Mucosa of rectum (tissue), 2 donors: Measurements from ENCODE around the gene PCSK9.

ENCODE experiments used
- H3K27ac ChIP-seq, 2 donors: one replicate each; pipeline ENCODE4 v1.7.0; 2013; ENCODE audit warnings: inconsistent platforms in 2 of 2, low read depth in 2 of 2, low read length in 2 of 2
- H3K27me3 ChIP-seq, 2 donors: one replicate each; pipeline ENCODE4 v1.7.0; 2013; ENCODE audit warnings: low read length in 2 of 2; ENCODE audit not compliant: control insufficient read depth in 2 of 2, insufficient read depth in 2 of 2
- H3K36me3 ChIP-seq, 2 donors: one replicate each; pipeline ENCODE4 v1.7.0; 2013; ENCODE audit warnings: low read length in 2 of 2; ENCODE audit not compliant: control insufficient read depth in 2 of 2, insufficient read depth in 2 of 2
- H3K4me1 ChIP-seq, 2 donors: one replicate each; pipeline ENCODE4 v1.7.0; 2013; ENCODE audit warnings: low read length in 2 of 2, mild to moderate bottlenecking in 1 of 2; ENCODE audit not compliant: control insufficient read depth in 2 of 2, insufficient read depth in 2 of 2
- H3K4me3 ChIP-seq, 2 donors: one replicate each; pipeline ENCODE4 v1.7.0; 2013; ENCODE audit warnings: low read length in 2 of 2
- H3K9ac ChIP-seq, 2 donors: one replicate each; pipeline ENCODE4 v1.7.0; 2013; ENCODE audit warnings: low read length in 2 of 2, low read depth in 1 of 2, mild to moderate bottlenecking in 1 of 2
- H3K9me3 ChIP-seq, 2 donors: one replicate each; pipeline ENCODE4 v1.7.0; 2013; ENCODE audit warnings: low read length in 2 of 2; ENCODE audit not compliant: control insufficient read depth in 2 of 2
- donor health status: healthy.
- donor health status: Normal muscosa, but diverticular disease.

Gene PCSK9

GRCh38 chr1:55057270-55057955 is 18.1 kb downstream of the PCSK9 start:
- no peaks in the 10 kb centered on the region for H3K4me1 ChIP-seq
- H3K9ac ChIP-seq, result no peak overlapping the region
- peaks cover 0 to 2% of the 10 kb centered on the region in 2 donors for H3K27me3 ChIP-seq
- H3K27ac ChIP-seq, result no peak overlapping the region
- H3K4me3 ChIP-seq, result no peak overlapping the region
- H3K9me3 ChIP-seq, result no peaks in the 10 kb centered on the region
- H3K36me3 ChIP-seq, result peaks cover 3 to 4% of the 10 kb centered on the region in 2 donors

- Histone ChIP-seq H3K36me3 (peaks cover 3 to 4% of the 10 kb centered on the region in 2 donors), H3K27me3 (peaks cover 0 to 2% of the 10 kb centered on the region in 2 donors), H3K9ac (no peak overlapping the region), H3K27ac (no peak overlapping the region), H3K4me1 (no peaks in the 10 kb centered on the region), H3K4me3 (no peak overlapping the region), H3K9me3 (no peaks in the 10 kb centered on the region)
Observed at GRCh38 chr1:55057956-55058298, 18.6 kb downstream of the PCSK9 start.

GRCh38 chr1:55059302-55060132 is 20.2 kb downstream of the PCSK9 start:
- Histone ChIP-seq H3K9ac (no peak overlapping the region), H3K4me3 (no peak overlapping the region), H3K36me3 (peaks cover 0 to 4% of the 10 kb centered on the region in 2 donors), H3K27ac (no peak overlapping the region), H3K9me3 (no peaks in the 10 kb centered on the region), H3K27me3 (peaks cover 0 to 2% of the 10 kb centered on the region in 2 donors), H3K4me1 (no peaks in the 10 kb centered on the region)

- H3K4me3 ChIP-seq, result no peak overlapping the region
- H3K4me1 ChIP-seq, result no peaks in the 10 kb centered on the region
Observed at GRCh38 chr1:55060133-55060999, 21.0 kb downstream of the PCSK9 start.

GRCh38 chr1:55061000-55061705 is 21.8 kb downstream of the PCSK9 start:
- Histone ChIP-seq H3K4me3 (no peak overlapping the region), H3K9ac (no peak overlapping the region), H3K36me3 (peaks cover 5 to 8% of the 10 kb centered on the region in 2 donors), H3K4me1 (no peaks in the 10 kb centered on the region), H3K27ac (no peak overlapping the region), H3K27me3 (peaks cover 0 to 2% of the 10 kb centered on the region in 2 donors), H3K9me3 (no peaks in the 10 kb centered on the region)

More at GRCh38 chr1:55060133-55060999, 21.0 kb downstream of the PCSK9 start:
- H3K27ac ChIP-seq, result no peak overlapping the region
- peaks cover 0 to 2% of the 10 kb centered on the region in 2 donors for H3K27me3 ChIP-seq
- peaks cover 0 to 4% of the 10 kb centered on the region in 2 donors for H3K36me3 ChIP-seq
- H3K9me3 ChIP-seq, result no peaks in the 10 kb centered on the region
- no peak overlapping the region for H3K9ac ChIP-seq

- Histone ChIP-seq H3K36me3 (peaks cover 7 to 11% of the 10 kb centered on the region in 2 donors), H3K27me3 (peaks cover 0 to 2% of the 10 kb centered on the region in 2 donors), H3K4me1 (no peaks in the 10 kb centered on the region), H3K9me3 (no peaks in the 10 kb centered on the region), H3K9ac (no peak overlapping the region), H3K4me3 (no peak overlapping the region), H3K27ac (no peak overlapping the region)
Observed at GRCh38 chr1:55061706-55062321, 22.5 kb downstream of the PCSK9 start.

GRCh38 chr1:55062801-55063576 is 23.6 kb downstream of the PCSK9 start:
- H3K4me1 ChIP-seq, result no peaks in the 10 kb centered on the region

GRCh38 chr1:55063577-55063942 is 24.2 kb downstream of the PCSK9 start:
- H3K9ac ChIP-seq, result no peak overlapping the region
- no peak overlapping the region for H3K4me3 ChIP-seq
- peaks cover 0 to 2% of the 10 kb centered on the region in 2 donors for H3K27me3 ChIP-seq
- H3K36me3 ChIP-seq, result peaks cover 15 to 22% of the 10 kb centered on the region in 2 donors
- no peaks in the 10 kb centered on the region for H3K9me3 ChIP-seq
- H3K4me1 ChIP-seq, result no peaks in the 10 kb centered on the region
- no peak overlapping the region for H3K27ac ChIP-seq

More at GRCh38 chr1:55062801-55063576, 23.6 kb downstream of the PCSK9 start:
- Histone ChIP-seq H3K9ac (no peak overlapping the region), H3K36me3 (peaks cover 15 to 17% of the 10 kb centered on the region in 2 donors), H3K27ac (no peak overlapping the region), H3K27me3 (peaks cover 0 to 2% of the 10 kb centered on the region in 2 donors), H3K9me3 (no peaks in the 10 kb centered on the region), H3K4me3 (no peak overlapping the region)
